GM12878 (cell line): ENCODE data around the gene ADGRG4.

Experiments
- CBX5 ChIP-seq: sonication (generic); IDR thresholded peaks from 2 replicates; pipeline ENCODE4 v1.6.1; 2016; ENCODE audit warnings: low read depth, moderate library complexity, mild to moderate bottlenecking, inconsistent platforms
- RBBP5 ChIP-seq: fragments of 200-600 bp; sonication (generic); conservative IDR thresholded peaks from 2 replicates; pipeline ENCODE4 v1.6.1; 2016
- RUNX3 ChIP-seq: IDR thresholded peaks from 2 replicates; pipeline ENCODE4 v1.6.1; 2012; ENCODE audit warnings: low read length, inconsistent platforms

DNA sequence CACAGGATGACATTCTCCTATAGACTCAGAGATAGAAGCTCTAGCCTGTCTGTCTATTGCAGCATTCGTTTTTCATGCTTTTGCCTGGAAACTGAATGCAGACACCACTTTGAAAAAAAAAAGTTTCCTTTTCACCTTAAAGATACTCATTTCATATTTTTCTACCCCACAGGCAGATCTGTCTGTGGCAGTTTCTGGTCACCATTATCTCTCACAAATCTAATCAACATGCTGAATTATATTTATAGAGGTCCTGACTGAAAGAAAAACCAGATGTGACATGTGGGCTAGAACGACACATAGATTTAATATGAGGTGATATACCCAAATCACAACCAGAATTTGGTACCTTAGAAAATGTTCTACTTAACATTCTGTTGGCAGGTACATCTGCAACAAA lies 28.2 kb downstream of the ADGRG4 start:
- TF ChIP-seq RUNX3 = no peak
- no peak for TF ChIP-seq RBBP5
- TF ChIP-seq CBX5 = no peak
